PFSK-1 (cell line): ENCODE data around the gene TBC1D32.

ENCODE experiments used
- FOXP2 ChIP-seq: optimal IDR thresholded peaks from 2 replicates; pipeline ENCODE3; 2011; ENCODE audit warnings: borderline replicate concordance, control low read depth, inconsistent platforms; ENCODE audit not compliant: insufficient read depth; ENCODE audit errors: extremely low read length, extremely low read depth
- POLR2AphosphoS5 ChIP-seq: IDR thresholded peaks from 2 replicates; pipeline ENCODE4 v1.6.1; 2012; ENCODE audit warnings: low read depth, mild to moderate bottlenecking, control low read depth, low read length, moderate library complexity
- REST ChIP-seq, 2 experiments: IDR thresholded peaks; 2 replicates each; pipeline versions ENCODE4 v1.6.1 to v1.8.0; 2011 to 2012; ENCODE audit warnings: low read depth in 2 of 2, low read length in 2 of 2, control low read depth in 1 of 2, inconsistent platforms in 1 of 2, mild to moderate bottlenecking in 1 of 2, moderate library complexity in 1 of 2; ENCODE audit not compliant: insufficient read depth in 1 of 2
- SIN3A ChIP-seq: IDR thresholded peaks from 2 replicates; pipeline ENCODE4 v1.6.1; 2012; ENCODE audit warnings: mild to moderate bottlenecking, low read length, moderate library complexity, borderline replicate concordance; ENCODE audit not compliant: insufficient read depth
- TAF1 ChIP-seq: IDR thresholded peaks from 2 replicates; pipeline ENCODE4 v1.6.1; 2012; ENCODE audit warnings: low read length, control low read depth, borderline replicate concordance; ENCODE audit not compliant: insufficient read depth

Gene TBC1D32

DNA sequence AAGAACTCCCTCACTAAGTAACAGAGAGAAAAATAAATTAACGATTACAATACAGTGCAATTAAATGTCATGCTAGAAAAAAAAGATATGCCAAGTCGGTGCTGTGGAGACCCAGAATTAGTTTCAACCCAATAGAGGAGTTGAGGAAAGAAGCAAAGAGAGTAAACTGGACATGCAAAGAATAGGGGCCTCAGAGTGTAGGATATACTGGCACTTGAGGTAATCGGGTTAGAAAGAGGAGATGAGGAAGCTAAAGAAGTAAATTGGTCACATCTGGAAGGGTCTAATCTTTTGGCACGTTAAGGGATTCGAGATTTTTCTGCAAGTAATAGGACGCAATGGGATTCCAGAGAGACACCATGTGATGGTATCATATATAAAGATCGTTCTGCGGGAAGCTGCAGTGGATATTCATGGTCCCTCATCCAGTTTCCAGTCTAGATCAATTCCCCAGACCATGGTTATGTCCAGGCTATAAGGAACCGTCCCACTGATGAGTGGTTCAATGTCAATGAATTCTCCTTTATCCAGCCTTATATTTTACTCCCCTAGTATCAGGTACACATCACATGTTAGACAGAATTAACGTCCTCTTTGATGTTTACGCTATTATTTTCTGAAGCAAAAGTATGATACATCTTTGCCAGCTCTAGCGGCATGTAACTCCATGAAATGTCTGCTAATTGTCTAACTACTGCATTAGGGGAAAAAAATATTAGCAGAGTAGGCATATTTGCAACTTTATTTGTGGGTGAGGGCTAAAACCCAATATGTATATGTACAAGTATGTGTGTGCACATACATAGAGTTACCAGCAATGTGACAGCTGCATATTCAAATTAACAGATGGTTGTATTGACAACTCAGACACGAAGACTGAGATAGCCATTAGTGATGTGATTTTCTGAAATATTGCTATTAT is 1.1 kb upstream of the TBC1D32 start:
- TF ChIP-seq REST (IDR thresholded peaks at IDR 0.05; ENCODE audit: insufficient read depth in 1 of 2, low read depth in 2 of 2, low read length in 2 of 2) = no peak
- TF ChIP-seq FOXP2 = no peak
- no peak for TF ChIP-seq SIN3A
- no peak for TF ChIP-seq TAF1
- no peak for TF ChIP-seq POLR2AphosphoS5

- TF ChIP-seq TAF1 = no peak
- no peak for TF ChIP-seq FOXP2
- no peak for TF ChIP-seq REST (IDR thresholded peaks at IDR 0.05; ENCODE audit: insufficient read depth in 1 of 2, low read depth in 2 of 2, low read length in 2 of 2)
- no peak for TF ChIP-seq POLR2AphosphoS5
- TF ChIP-seq SIN3A = no peak
Observed at GRCh38 chr6:121333196-121333595, 1.1 kb downstream of the TBC1D32 start.

DNA sequence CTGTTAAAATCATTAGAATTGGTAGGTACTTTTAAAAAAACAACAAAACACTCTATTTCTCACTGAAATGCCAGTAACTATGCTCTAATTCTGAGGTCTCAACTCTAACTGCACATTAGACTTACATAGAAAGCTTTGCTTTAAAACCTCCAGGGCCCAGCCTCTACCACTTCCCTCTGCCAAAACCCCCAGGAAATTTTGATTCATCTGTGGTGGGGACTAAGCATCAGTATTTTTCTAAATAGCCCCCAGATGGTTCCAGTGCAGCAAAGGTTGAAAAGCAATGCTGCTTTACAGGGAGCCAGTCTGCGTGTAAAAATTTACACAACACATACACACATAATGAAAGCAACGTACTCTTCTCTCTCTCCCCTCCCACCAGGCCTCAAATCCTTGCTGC is 3.8 kb downstream of the TBC1D32 start:
- TF ChIP-seq SIN3A (no peak), POLR2AphosphoS5 (no peak), FOXP2 (no peak), REST (IDR thresholded peaks at IDR 0.05; ENCODE audit: insufficient read depth in 1 of 2, low read depth in 2 of 2, low read length in 2 of 2) (no peak), TAF1 (no peak)

GRCh38 chr6:121321282-121321681 is 13.0 kb downstream of the TBC1D32 start:
- TF ChIP-seq POLR2AphosphoS5 = no peak
- TF ChIP-seq FOXP2 = no peak
- no peak for TF ChIP-seq REST (IDR thresholded peaks at IDR 0.05; ENCODE audit: insufficient read depth in 1 of 2, low read depth in 2 of 2, low read length in 2 of 2)
- TF ChIP-seq SIN3A = no peak
- no peak for TF ChIP-seq TAF1

- TF ChIP-seq SIN3A = no peak
Observed at GRCh38 chr6:121319603-121320002, 14.7 kb downstream of the TBC1D32 start.
